ENCODE measurements around the gene LRP8. TPM values are rescaled to one million over a fixed set of nuclear protein-coding genes. Genes with fewer than 3 reads are reported as not detected.
"Not testable (repeated sequence)": the region's sequence is repeated elsewhere in the genome, so short reads cannot be mapped to it uniquely, and the experiment has no call there.

The LRP8 gene
- total and polyA plus RNA-seq, 2 donors (not counting 1 experiment from before 2014, with no cell fraction given): 7.8 to 9.4 TPM

- ChIA-PET POLR2A (no interaction called here), CTCF (interaction anchor here (0.8 kb wide), 1 partner anchor 108 kb away, joined by 4 read pairs; no protein-coding TSS in a partner anchor)
- Histone ChIP-seq H3K79me2 (ENCODE audit: control insufficient read depth, insufficient read depth, low read length) (no peaks in the 10 kb centered on the region), H2AFZ (ENCODE audit: insufficient read depth, low read depth, low read length, poor library complexity, severe bottlenecking) (no peak overlapping the region), H3K27me3 (replicated peaks in 1 of 4; ENCODE audit: control extremely low read depth in 1 of 4, control insufficient read depth in 3 of 4, insufficient read depth in 4 of 4, low read length in 3 of 4) (no peaks in the 10 kb centered on the region), H3K36me3 (replicated peaks in 1 of 2; ENCODE audit: control extremely low read depth in 1 of 2, control insufficient read depth in 1 of 2, extremely low read depth in 1 of 2, insufficient read depth in 2 of 2, low read length in 1 of 2) (peaks cover 0 to 3% of the 10 kb centered on the region in 2 experiments), H3K9me3 (ENCODE audit: control extremely low read depth in 1 of 3, control insufficient read depth in 2 of 3, insufficient read depth in 1 of 3, low read length in 2 of 3) (no peaks in the 10 kb centered on the region), H3K9ac (ENCODE audit: low read length) (no peak overlapping the region), H3K4me1 (ENCODE audit: control insufficient read depth in 2 of 2, insufficient read depth in 2 of 2, low read length in 2 of 2) (no peaks in the 10 kb centered on the region), H3K4me3 (ENCODE audit: control extremely low read depth in 1 of 5, extremely low read depth in 1 of 5, insufficient read depth in 1 of 5, low read depth in 2 of 5, low read length in 4 of 5) (no peak overlapping the region), H3K27ac (ENCODE audit: low read length in 2 of 2) (no peak overlapping the region), H4K20me1 (ENCODE audit: control insufficient read depth, insufficient read depth, low read length, poor library complexity, severe bottlenecking) (no peaks in the 10 kb centered on the region), H3K4me2 (replicated peaks; ENCODE audit: low read depth, low read length, poor library complexity, severe bottlenecking) (no peak overlapping the region)
- no peak overlapping the region for H3K4me3 Mint-ChIP-seq
- no peak for DNase-seq
- H3K4me1 Mint-ChIP-seq: no peaks in the 10 kb centered on the region
- H3K27ac Mint-ChIP-seq: no peak overlapping the region
- 97% methylated on average over 3 of the region's 5 CpGs for WGBS (ENCODE audit: insufficient coverage)
- no peak for ATAC-seq (ENCODE audit: low read depth)
- intact Hi-C loops (cut with micrococcal nuclease): no loop called here
- no peak for TF ChIP-seq CTCF (IDR thresholded peaks at IDR 0.05)
- no peaks in the 10 kb centered on the region for H3K27me3 Mint-ChIP-seq
- H3K9me3 Mint-ChIP-seq (ENCODE audit: insufficient read depth): no peaks in the 10 kb centered on the region
Measured at GRCh38 chr1:53285546-53285945, 42.3 kb downstream of the LRP8 start.

- no peaks in the 10 kb centered on the region for H3K27me3 Mint-ChIP-seq
- ATAC-seq (ENCODE audit: low read depth) (no peak), DNase-seq (no peak)
- Histone ChIP-seq H4K20me1 (ENCODE audit: control insufficient read depth, insufficient read depth, low read length, poor library complexity, severe bottlenecking) (no peaks in the 10 kb centered on the region), H3K4me2 (replicated peaks; ENCODE audit: low read depth, low read length, poor library complexity, severe bottlenecking) (no peak overlapping the region), H3K4me1 (ENCODE audit: control insufficient read depth in 2 of 2, insufficient read depth in 2 of 2, low read length in 2 of 2) (no peaks in the 10 kb centered on the region), H3K4me3 (ENCODE audit: control extremely low read depth in 1 of 5, extremely low read depth in 1 of 5, insufficient read depth in 1 of 5, low read depth in 2 of 5, low read length in 4 of 5) (no peak overlapping the region), H3K9me3 (ENCODE audit: control extremely low read depth in 1 of 3, control insufficient read depth in 2 of 3, insufficient read depth in 1 of 3, low read length in 2 of 3) (no peaks in the 10 kb centered on the region), H3K36me3 (replicated peaks in 1 of 2; ENCODE audit: control extremely low read depth in 1 of 2, control insufficient read depth in 1 of 2, extremely low read depth in 1 of 2, insufficient read depth in 2 of 2, low read length in 1 of 2) (peaks cover 0 to 3% of the 10 kb centered on the region in 2 experiments), H3K27me3 (replicated peaks in 1 of 4; ENCODE audit: control extremely low read depth in 1 of 4, control insufficient read depth in 3 of 4, insufficient read depth in 4 of 4, low read length in 3 of 4) (no peaks in the 10 kb centered on the region), H3K79me2 (ENCODE audit: control insufficient read depth, insufficient read depth, low read length) (no peaks in the 10 kb centered on the region), H3K27ac (ENCODE audit: low read length in 2 of 2) (no peak overlapping the region), H3K9ac (ENCODE audit: low read length) (no peak overlapping the region), H2AFZ (ENCODE audit: insufficient read depth, low read depth, low read length, poor library complexity, severe bottlenecking) (no peak overlapping the region)
- ChIA-PET POLR2A (no interaction called here), CTCF (no interaction called here)
- TF ChIP-seq CTCF (IDR thresholded peaks at IDR 0.05) (no peak), EZH2 (IDR thresholded peaks at IDR 0.05; ENCODE audit: borderline replicate concordance, insufficient read depth, low read depth, low read length, poor library complexity, severe bottlenecking) (no peak)
- H3K4me1 Mint-ChIP-seq: no peaks in the 10 kb centered on the region
- no peaks in the 10 kb centered on the region for H3K9me3 Mint-ChIP-seq (ENCODE audit: insufficient read depth)
- intact Hi-C loops (cut with micrococcal nuclease): no loop called here
- WGBS (ENCODE audit: insufficient coverage): 100% methylated on average over 4 of the region's 8 CpGs
- no peak overlapping the region for H3K4me3 Mint-ChIP-seq
- H3K27ac Mint-ChIP-seq: no peak overlapping the region
Measured at GRCh38 chr1:53284224-53285020, 43.4 kb downstream of the LRP8 start.

- 96% methylated on average over 8 of the region's 12 CpGs for WGBS (ENCODE audit: insufficient coverage)
- H3K4me3 Mint-ChIP-seq; intact Hi-C loops (cut with micrococcal nuclease); H3K9me3 Mint-ChIP-seq (ENCODE audit: insufficient read depth); H3K4me1 Mint-ChIP-seq; H3K36me3 ChIP-seq (replicated peaks in 1 of 2; ENCODE audit: control extremely low read depth in 1 of 2, control insufficient read depth in 1 of 2, extremely low read depth in 1 of 2, insufficient read depth in 2 of 2, low read length in 1 of 2); H3K27ac ChIP-seq (ENCODE audit: low read length in 2 of 2); DNase-seq; H4K20me1 ChIP-seq (ENCODE audit: control insufficient read depth, insufficient read depth, low read length, poor library complexity, severe bottlenecking); H3K27ac Mint-ChIP-seq; H3K4me3 ChIP-seq (ENCODE audit: control extremely low read depth in 1 of 5, extremely low read depth in 1 of 5, insufficient read depth in 1 of 5, low read depth in 2 of 5, low read length in 4 of 5); ATAC-seq (ENCODE audit: low read depth); H2AFZ ChIP-seq (ENCODE audit: insufficient read depth, low read depth, low read length, poor library complexity, severe bottlenecking); POLR2A ChIA-PET; H3K9me3 ChIP-seq (ENCODE audit: control extremely low read depth in 1 of 3, control insufficient read depth in 2 of 3, insufficient read depth in 1 of 3, low read length in 2 of 3); H3K79me2 ChIP-seq (ENCODE audit: control insufficient read depth, insufficient read depth, low read length); H3K4me2 ChIP-seq (replicated peaks; ENCODE audit: low read depth, low read length, poor library complexity, severe bottlenecking); H3K9ac ChIP-seq (ENCODE audit: low read length); H3K27me3 Mint-ChIP-seq; H3K27me3 ChIP-seq (replicated peaks in 1 of 4; ENCODE audit: control extremely low read depth in 1 of 4, control insufficient read depth in 3 of 4, insufficient read depth in 4 of 4, low read length in 3 of 4); H3K4me1 ChIP-seq (ENCODE audit: control insufficient read depth in 2 of 2, insufficient read depth in 2 of 2, low read length in 2 of 2): not testable (repeated sequence)
- CTCF ChIA-PET: interaction anchor here (6.6 kb wide), 1 partner anchor 109 kb away, joined by 350 read pairs; no protein-coding TSS in a partner anchor
Measured at GRCh38 chr1:53283156-53283555, 44.7 kb downstream of the LRP8 start.

Data from B cell (primary cell).